GM18868 (cell line): ENCODE results near the gene NLGN2.

Source experiments
- ATAC-seq: cut with Tn5 transposase; IDR thresholded peaks from one replicate; pipeline ENCODE4 v1.9.1; 2021; ENCODE audit warnings: mild to moderate bottlenecking, moderate library complexity; ENCODE audit not compliant: unreplicated experiment

NLGN2 gene

GRCh38 chr17:7462474-7463371, 55.1 kb downstream of the NLGN2 start:
- ATAC-seq, result no peak

- no peak for ATAC-seq
Measured at GRCh38 chr17:7463372-7463846, 55.8 kb downstream of the NLGN2 start.

GRCh38 chr17:7464081-7464480, 56.4 kb downstream of the NLGN2 start:
- ATAC-seq, result no peak

GRCh38 chr17:7465597-7466275, 58.1 kb downstream of the NLGN2 start:
- ATAC-seq, result no peak

- ATAC-seq, result no peak
Measured at GRCh38 chr17:7466318-7466638, 58.6 kb downstream of the NLGN2 start.

- ATAC-seq, result no peak
Measured at GRCh38 chr17:7466639-7467341, 59.1 kb downstream of the NLGN2 start.

GRCh38 chr17:7467498-7467897, 59.9 kb downstream of the NLGN2 start:
- ATAC-seq, result no peak

- no peak for ATAC-seq
Measured at GRCh38 chr17:7468290-7468689, 60.6 kb downstream of the NLGN2 start.

GRCh38 chr17:7468804-7469389, 61.3 kb downstream of the NLGN2 start:
- no peak for ATAC-seq
